HEK293T (cell line): Measurements from ENCODE around the gene FUBP1.
"Not testable (repeated sequence)": the region's sequence is repeated elsewhere in the genome, so short reads cannot be mapped to it uniquely, and the experiment has no call there.

Experiments used
- CTCF ChIA-PET: fragments of 350-600 bp; formaldehyde crosslinking; extraction: SDS; loops from one replicate; lab custom pipeline; 2021; ENCODE audit warnings: antibody characterized with exemption, inconsistent platforms; lab: Yijun Ruan, JAX
- POLR2A ChIA-PET: fragments of 350-600 bp; formaldehyde crosslinking; extraction: SDS; loops from one replicate; lab custom pipeline; 2020; ENCODE audit warnings: antibody characterized with exemption, inconsistent platforms; lab: Yijun Ruan, JAX
- DNase-seq: peaks from one replicate; pipeline ENCODE4 v3.0.0; 2012; ENCODE audit warnings: mixed read lengths; ENCODE audit errors: extremely low spot score
- ARNT ChIP-seq: fragments of 450-650 bp; IDR thresholded peaks from 2 replicates; pipeline ENCODE4 v1.6.1; 2017; ENCODE audit warnings: mild to moderate bottlenecking
- BHLHE40 ChIP-seq: fragments of 450-650 bp; IDR thresholded peaks from 2 replicates; pipeline ENCODE4 v1.6.1; 2016; ENCODE audit warnings: mild to moderate bottlenecking, moderate library complexity, borderline replicate concordance
- CTBP1 ChIP-seq: fragments of 450-650 bp; IDR thresholded peaks from 2 replicates; pipeline ENCODE4 v1.6.1; 2016; ENCODE audit warnings: borderline replicate concordance
- ELF4 ChIP-seq: fragments of 450-650 bp; IDR thresholded peaks from 2 replicates; pipeline ENCODE4 v1.6.1; 2017; ENCODE audit warnings: antibody characterized with exemption
- FOXA1 ChIP-seq: fragments of 450-650 bp; IDR thresholded peaks from 2 replicates; pipeline ENCODE4 v1.6.1; 2016; ENCODE audit warnings: mild to moderate bottlenecking
- FOXK2 ChIP-seq: fragments of 450-650 bp; IDR thresholded peaks from 2 replicates; pipeline ENCODE4 v1.6.1; 2016; ENCODE audit warnings: mild to moderate bottlenecking
- FOXM1 ChIP-seq: fragments of 450-650 bp; IDR thresholded peaks from 2 replicates; pipeline ENCODE4 v1.6.1; 2017; ENCODE audit warnings: mild to moderate bottlenecking, borderline replicate concordance
- HDGF ChIP-seq: fragments of 450-650 bp; IDR thresholded peaks from 2 replicates; pipeline ENCODE4 v1.6.1; 2017; ENCODE audit warnings: antibody characterized with exemption, borderline replicate concordance
- L3MBTL2 ChIP-seq: fragments of 450-650 bp; conservative IDR thresholded peaks from 2 replicates; pipeline ENCODE4 v1.6.1; 2016; ENCODE audit warnings: mild to moderate bottlenecking
- LEF1 ChIP-seq: fragments of 450-650 bp; IDR thresholded peaks from 2 replicates; pipeline ENCODE4 v1.6.1; 2017; ENCODE audit warnings: mild to moderate bottlenecking, borderline replicate concordance
- NFRKB ChIP-seq: fragments of 450-650 bp; IDR thresholded peaks from 2 replicates; pipeline ENCODE4 v1.6.1; 2016; ENCODE audit warnings: mild to moderate bottlenecking, moderate library complexity
- PKNOX1 ChIP-seq: fragments of 450-650 bp; IDR thresholded peaks from 2 replicates; pipeline ENCODE4 v1.6.1; 2016
- SP1 ChIP-seq: fragments of 450-650 bp; IDR thresholded peaks from 2 replicates; pipeline ENCODE4 v1.6.1; 2017
- SUZ12 ChIP-seq: fragments of 450-650 bp; IDR thresholded peaks from 2 replicates; pipeline ENCODE4 v1.6.1; 2016; ENCODE audit warnings: mild to moderate bottlenecking
- TARDBP ChIP-seq: fragments of 450-650 bp; IDR thresholded peaks from 2 replicates; pipeline ENCODE4 v1.6.1; 2016
- ZNF384 ChIP-seq: fragments of 450-650 bp; IDR thresholded peaks from 2 replicates; pipeline ENCODE4 v1.6.1; 2016

The FUBP1 gene

GRCh38 chr1:77978969-77979876 is at the start of gene FUBP1:
TSS of gene FUBP1 (minus strand) at chr1:77979072. CDS start at chr1:77979004, 68 bp downstream.
- TF ChIP-seq ARNT (no peak), HDGF (no peak), L3MBTL2 (peak; percentile 84), SUZ12 (no peak), SP1 (peak; percentile 82; the same call in 1 of the 2 replicates), FOXM1 (no peak), FOXA1 (no peak), PKNOX1 (peak; percentile 12), FOXK2 (no peak), NFRKB (peak; percentile 93; the same call in 1 of the 2 replicates), ELF4 (peak; percentile 53; the same call in 1 of the 2 replicates), BHLHE40 (no peak), CTBP1 (peak; percentile 22; the same call in 1 of the 2 replicates), ZNF384 (no peak), LEF1 (no peak), TARDBP (0 out of 2 replicates have a peak, but pooled peaks have one; percentile 27)
- DNase-seq: peak; percentile 97
- ChIA-PET CTCF (interaction anchor here (1.0 to 1.4 kb wide), 3 partner anchors 11 to 135 kb away, joined by 3 read pairs; no protein-coding TSS in a partner anchor), POLR2A (interaction anchor here (0.6 to 4.8 kb wide), 28 partner anchors 9 to 222 kb away, joined by 3 to 83 read pairs (median 4); partner anchors contain the start of genes DNAJB4 and NEXN)

- POLR2A ChIA-PET, DNase-seq, CTCF ChIA-PET: not testable (repeated sequence)
Measured at GRCh38 chr1:78021134-78021533, 42.3 kb upstream of the FUBP1 start.

- CTCF ChIA-PET: no interaction called here
- no peak for DNase-seq
- POLR2A ChIA-PET: interaction anchor here (0.7 to 1.4 kb wide), 2 partner anchors 40 to 42 kb away, joined by 3 read pairs; partner anchors contain the start of gene FUBP1
- no peak for TF ChIP-seq LEF1
- no peak for TF ChIP-seq ZNF384
- TF ChIP-seq ARNT: no peak
- no peak for TF ChIP-seq PKNOX1
- no peak for TF ChIP-seq SUZ12
- TF ChIP-seq FOXM1: no peak
- no peak for TF ChIP-seq TARDBP
- no peak for TF ChIP-seq SP1
- no peak for TF ChIP-seq ELF4
- TF ChIP-seq FOXK2: no peak
- TF ChIP-seq BHLHE40: no peak
- TF ChIP-seq HDGF: no peak
Measured at GRCh38 chr1:78019024-78019423, 40.2 kb upstream of the FUBP1 start.

- ChIA-PET CTCF (no interaction called here), POLR2A (interaction anchor here (1.3 kb wide), 1 partner anchor 10 kb away, joined by 5 read pairs; the partner anchor contains the start of gene DNAJB4)
- DNase-seq: no peak
- TF ChIP-seq SP1 (no peak), NFRKB (no peak), PKNOX1 (no peak), ZNF384 (no peak; the same call in 1 of the 2 replicates), HDGF (no peak), ARNT (no peak), TARDBP (no peak), BHLHE40 (no peak), FOXA1 (no peak), FOXK2 (no peak)
Measured at GRCh38 chr1:78015148-78015547, 36.3 kb upstream of the FUBP1 start.

- no peak for DNase-seq
- CTCF ChIA-PET: interaction anchor here (0.6 kb wide), 1 partner anchor 12 kb away, joined by 3 read pairs; no protein-coding TSS in a partner anchor
- POLR2A ChIA-PET: no interaction called here
- TF ChIP-seq LEF1: no peak
- TF ChIP-seq NFRKB: no peak
- no peak for TF ChIP-seq ELF4
- TF ChIP-seq SP1: no peak
- TF ChIP-seq HDGF: no peak
- no peak for TF ChIP-seq L3MBTL2
- TF ChIP-seq SUZ12: no peak
- TF ChIP-seq BHLHE40: no peak
- TF ChIP-seq FOXK2: no peak
- no peak for TF ChIP-seq FOXM1
- no peak for TF ChIP-seq ZNF384
- TF ChIP-seq PKNOX1: no peak
- TF ChIP-seq FOXA1: no peak
- TF ChIP-seq ARNT: no peak
- TF ChIP-seq TARDBP: no peak
- no peak for TF ChIP-seq CTBP1
Measured at GRCh38 chr1:78011050-78011449, 32.2 kb upstream of the FUBP1 start.
